ENCODE results near the gene XRRA1.
A peak's percentile ranks its signal among the peaks of the same experiment; 100 is the strongest.

XRRA1 gene

GRCh38 chr11:74937696-74938475 lies 11.0 kb downstream of the XRRA1 start:
- H3K36me3 ChIP-seq (ENCODE audit: control insufficient read depth in 4 of 4, insufficient read depth in 4 of 4, low read length in 3 of 4), result peaks cover 18 to 56% (median 25%) of the 10 kb centered on the region in 4 experiments
- no peak overlapping the region for H3K4me3 ChIP-seq (ENCODE audit: control insufficient read depth in 1 of 7, extremely low read depth in 1 of 7, insufficient read depth in 4 of 7, low read depth in 2 of 7, low read length in 6 of 7)
- H3K27me3 ChIP-seq (replicated peaks in 2 of 5; ENCODE audit: control insufficient read depth in 4 of 5, insufficient read depth in 5 of 5, low read length in 4 of 5), result no peaks in the 10 kb centered on the region
- H3K4me1 ChIP-seq (ENCODE audit: control extremely low read depth in 1 of 4, control insufficient read depth in 4 of 4, insufficient read depth in 4 of 4, low read length in 3 of 4), result no peaks in the 10 kb centered on the region
- ChIA-PET POLR2A (no interaction called here), CTCF (interaction anchor here (1.0 to 1.3 kb wide), 3 partner anchors 9 to 191 kb away, joined by 3 to 4 read pairs (median 3); partner anchors contain the start of gene NEU3)
- no peak overlapping the region for H3K27ac ChIP-seq (ENCODE audit: insufficient read depth in 1 of 2, low read depth in 1 of 2, low read length in 2 of 2, poor library complexity in 1 of 2, severe bottlenecking in 2 of 2)
- DNase-seq, result no peak
- 100% methylated on average over 2 of the region's 5 CpGs for WGBS (ENCODE audit: insufficient coverage)
- no peaks in the 10 kb centered on the region for H3K9me3 ChIP-seq (ENCODE audit: control extremely low read depth in 1 of 5, control insufficient read depth in 4 of 5, insufficient read depth in 2 of 5, low read depth in 1 of 5, low read length in 4 of 5)

- Histone ChIP-seq H3K36me3 (ENCODE audit: control insufficient read depth in 4 of 4, insufficient read depth in 4 of 4, low read length in 3 of 4) (peaks cover 15 to 65% (median 23%) of the 10 kb centered on the region in 4 experiments), H3K27ac (ENCODE audit: insufficient read depth in 1 of 2, low read depth in 1 of 2, low read length in 2 of 2, poor library complexity in 1 of 2, severe bottlenecking in 2 of 2) (no peak overlapping the region), H3K9me3 (ENCODE audit: control extremely low read depth in 1 of 5, control insufficient read depth in 4 of 5, insufficient read depth in 2 of 5, low read depth in 1 of 5, low read length in 4 of 5) (no peaks in the 10 kb centered on the region), H3K27me3 (replicated peaks in 2 of 5; ENCODE audit: control insufficient read depth in 4 of 5, insufficient read depth in 5 of 5, low read length in 4 of 5) (no peaks in the 10 kb centered on the region), H3K4me3 (ENCODE audit: control insufficient read depth in 1 of 7, extremely low read depth in 1 of 7, insufficient read depth in 4 of 7, low read depth in 2 of 7, low read length in 6 of 7) (no peak overlapping the region), H3K4me1 (ENCODE audit: control extremely low read depth in 1 of 4, control insufficient read depth in 4 of 4, insufficient read depth in 4 of 4, low read length in 3 of 4) (no peaks in the 10 kb centered on the region)
- CTCF ChIA-PET, result interaction anchor here (0.7 to 1.3 kb wide), 3 partner anchors 8 to 52 kb away, joined by 3 to 4 read pairs (median 3); partner anchors contain the start of gene NEU3
- DNase-seq, result no peak
- 88% methylated on average over 4 of the region's 5 CpGs for WGBS (ENCODE audit: insufficient coverage)
- POLR2A ChIA-PET, result no interaction called here
Measured at GRCh38 chr11:74936976-74937375, 11.9 kb downstream of the XRRA1 start.

- H3K27ac ChIP-seq (ENCODE audit: insufficient read depth in 1 of 2, low read depth in 1 of 2, low read length in 2 of 2, poor library complexity in 1 of 2, severe bottlenecking in 2 of 2), result no peak overlapping the region
- H3K4me3 ChIP-seq (ENCODE audit: control insufficient read depth in 1 of 7, extremely low read depth in 1 of 7, insufficient read depth in 4 of 7, low read depth in 2 of 7, low read length in 6 of 7), result no peak overlapping the region
- WGBS (ENCODE audit: insufficient coverage), result 100% methylated on average over 2 of the region's 2 CpGs
- POLR2A ChIA-PET, result no interaction called here
- no peak for DNase-seq
- no peaks in the 10 kb centered on the region for H3K9me3 ChIP-seq (ENCODE audit: control extremely low read depth in 1 of 5, control insufficient read depth in 4 of 5, insufficient read depth in 2 of 5, low read depth in 1 of 5, low read length in 4 of 5)
- H3K4me1 ChIP-seq (ENCODE audit: control extremely low read depth in 1 of 4, control insufficient read depth in 4 of 4, insufficient read depth in 4 of 4, low read length in 3 of 4), result no peaks in the 10 kb centered on the region
- no peaks in the 10 kb centered on the region for H3K27me3 ChIP-seq (replicated peaks in 2 of 5; ENCODE audit: control insufficient read depth in 4 of 5, insufficient read depth in 5 of 5, low read length in 4 of 5)
- CTCF ChIA-PET, result interaction anchor here (0.7 to 1.1 kb wide), 3 partner anchors 8 to 269 kb away, joined by 3 read pairs; no protein-coding TSS in a partner anchor
- peaks cover 15 to 63% (median 22%) of the 10 kb centered on the region in 4 experiments for H3K36me3 ChIP-seq (ENCODE audit: control insufficient read depth in 4 of 4, insufficient read depth in 4 of 4, low read length in 3 of 4)
Measured at GRCh38 chr11:74936087-74936486, 12.8 kb downstream of the XRRA1 start.

GRCh38 chr11:74935285-74935684 lies 13.6 kb downstream of the XRRA1 start:
- Histone ChIP-seq H3K4me3 (ENCODE audit: control insufficient read depth in 1 of 7, extremely low read depth in 1 of 7, insufficient read depth in 4 of 7, low read depth in 2 of 7, low read length in 6 of 7) (no peak overlapping the region), H3K36me3 (ENCODE audit: control insufficient read depth in 4 of 4, insufficient read depth in 4 of 4, low read length in 3 of 4) (peaks cover 12 to 58% (median 19%) of the 10 kb centered on the region in 4 experiments), H3K9me3 (ENCODE audit: control extremely low read depth in 1 of 5, control insufficient read depth in 4 of 5, insufficient read depth in 2 of 5, low read depth in 1 of 5, low read length in 4 of 5) (no peaks in the 10 kb centered on the region), H3K27ac (ENCODE audit: insufficient read depth in 1 of 2, low read depth in 1 of 2, low read length in 2 of 2, poor library complexity in 1 of 2, severe bottlenecking in 2 of 2) (no peak overlapping the region), H3K27me3 (replicated peaks in 2 of 5; ENCODE audit: control insufficient read depth in 4 of 5, insufficient read depth in 5 of 5, low read length in 4 of 5) (no peaks in the 10 kb centered on the region), H3K4me1 (ENCODE audit: control extremely low read depth in 1 of 4, control insufficient read depth in 4 of 4, insufficient read depth in 4 of 4, low read length in 3 of 4) (no peaks in the 10 kb centered on the region)
- 100% methylated on average over 1 of the region's 2 CpGs for WGBS (ENCODE audit: insufficient coverage)
- no peak for DNase-seq
- POLR2A ChIA-PET, result no interaction called here
- CTCF ChIA-PET, result interaction anchor here (1.1 kb wide), 1 partner anchor 96 kb away, joined by 3 read pairs; no protein-coding TSS in a partner anchor

- ChIA-PET POLR2A (no interaction called here), CTCF (interaction anchor here (0.6 to 1.0 kb wide), 2 partner anchors 99 to 101 kb away, joined by 3 to 4 read pairs; no protein-coding TSS in a partner anchor)
- WGBS (ENCODE audit: insufficient coverage), result no CpG with 5 or more reads among the region's 2 CpGs
- no peaks in the 10 kb centered on the region for H3K4me1 ChIP-seq (ENCODE audit: control extremely low read depth in 1 of 4, control insufficient read depth in 4 of 4, insufficient read depth in 4 of 4, low read length in 3 of 4)
- H3K36me3 ChIP-seq (ENCODE audit: control insufficient read depth in 4 of 4, insufficient read depth in 4 of 4, low read length in 3 of 4), result peaks cover 17 to 52% (median 22%) of the 10 kb centered on the region in 4 experiments
- H3K27me3 ChIP-seq (replicated peaks in 2 of 5; ENCODE audit: control insufficient read depth in 4 of 5, insufficient read depth in 5 of 5, low read length in 4 of 5), result no peaks in the 10 kb centered on the region
- H3K9me3 ChIP-seq (ENCODE audit: control extremely low read depth in 1 of 5, control insufficient read depth in 4 of 5, insufficient read depth in 2 of 5, low read depth in 1 of 5, low read length in 4 of 5), result no peaks in the 10 kb centered on the region
- no peak overlapping the region for H3K4me3 ChIP-seq (ENCODE audit: control insufficient read depth in 1 of 7, extremely low read depth in 1 of 7, insufficient read depth in 4 of 7, low read depth in 2 of 7, low read length in 6 of 7)
- no peak overlapping the region for H3K27ac ChIP-seq (ENCODE audit: insufficient read depth in 1 of 2, low read depth in 1 of 2, low read length in 2 of 2, poor library complexity in 1 of 2, severe bottlenecking in 2 of 2)
- no peak for DNase-seq
Measured at GRCh38 chr11:74933765-74934164, 15.1 kb downstream of the XRRA1 start.

- no CpG with 5 or more reads among the region's 2 CpGs for WGBS (ENCODE audit: insufficient coverage)
- no peaks in the 10 kb centered on the region for H3K9me3 ChIP-seq (ENCODE audit: control extremely low read depth in 1 of 5, control insufficient read depth in 4 of 5, insufficient read depth in 2 of 5, low read depth in 1 of 5, low read length in 4 of 5)
- no peaks in the 10 kb centered on the region for H3K4me1 ChIP-seq (ENCODE audit: control extremely low read depth in 1 of 4, control insufficient read depth in 4 of 4, insufficient read depth in 4 of 4, low read length in 3 of 4)
- CTCF ChIA-PET, result interaction anchor here (1.0 to 4.0 kb wide), 4 partner anchors 90 to 272 kb away, joined by 4 to 30 read pairs (median 8); no protein-coding TSS in a partner anchor
- H3K27me3 ChIP-seq (replicated peaks in 2 of 5; ENCODE audit: control insufficient read depth in 4 of 5, insufficient read depth in 5 of 5, low read length in 4 of 5), result no peaks in the 10 kb centered on the region
- H3K27ac ChIP-seq (ENCODE audit: insufficient read depth in 1 of 2, low read depth in 1 of 2, low read length in 2 of 2, poor library complexity in 1 of 2, severe bottlenecking in 2 of 2), result no peak overlapping the region
- H3K36me3 ChIP-seq (ENCODE audit: control insufficient read depth in 4 of 4, insufficient read depth in 4 of 4, low read length in 3 of 4), result peaks cover 14 to 50% (median 24%) of the 10 kb centered on the region in 4 experiments
- POLR2A ChIA-PET, result no interaction called here
- no peak for DNase-seq
- no peak overlapping the region for H3K4me3 ChIP-seq (ENCODE audit: control insufficient read depth in 1 of 7, extremely low read depth in 1 of 7, insufficient read depth in 4 of 7, low read depth in 2 of 7, low read length in 6 of 7)
Measured at GRCh38 chr11:74932797-74933196, 16.1 kb downstream of the XRRA1 start.

- WGBS (ENCODE audit: insufficient coverage), result 80% methylated on average over 3 of the region's 5 CpGs
- Histone ChIP-seq H3K36me3 (ENCODE audit: control insufficient read depth in 4 of 4, insufficient read depth in 4 of 4, low read length in 3 of 4) (peaks cover 14 to 52% (median 24%) of the 10 kb centered on the region in 4 experiments), H3K4me1 (ENCODE audit: control extremely low read depth in 1 of 4, control insufficient read depth in 4 of 4, insufficient read depth in 4 of 4, low read length in 3 of 4) (no peaks in the 10 kb centered on the region), H3K27me3 (replicated peaks in 2 of 5; ENCODE audit: control insufficient read depth in 4 of 5, insufficient read depth in 5 of 5, low read length in 4 of 5) (no peaks in the 10 kb centered on the region), H3K27ac (ENCODE audit: insufficient read depth in 1 of 2, low read depth in 1 of 2, low read length in 2 of 2, poor library complexity in 1 of 2, severe bottlenecking in 2 of 2) (peak overlapping the region in 1 of 2 experiments; percentile 25), H3K4me3 (ENCODE audit: control insufficient read depth in 1 of 7, extremely low read depth in 1 of 7, insufficient read depth in 4 of 7, low read depth in 2 of 7, low read length in 6 of 7) (no peak overlapping the region), H3K9me3 (ENCODE audit: control extremely low read depth in 1 of 5, control insufficient read depth in 4 of 5, insufficient read depth in 2 of 5, low read depth in 1 of 5, low read length in 4 of 5) (no peaks in the 10 kb centered on the region)
- DNase-seq, result no peak
- CTCF ChIA-PET, result interaction anchor here (1.3 to 4.6 kb wide), 4 partner anchors 8 to 273 kb away, joined by 5 to 30 read pairs (median 18); no protein-coding TSS in a partner anchor
- POLR2A ChIA-PET, result no interaction called here
Measured at GRCh38 chr11:74932169-74932568, 16.7 kb downstream of the XRRA1 start.

Measured in common myeloid progenitor, CD34-positive (primary cell).